Fibroblast of peridontal ligament (primary cell): Measurements from ENCODE around the gene NSUN2.
A peak's percentile ranks its signal among the peaks of the same experiment; 100 is the strongest.

ENCODE experiments used
- DNase-seq: peaks from one replicate; pipeline ENCODE4 v3.0.0-alpha.2; 2010; ENCODE audit errors: extremely low read depth

NSUN2 gene

GRCh38 chr5:6644794-6645241, 12.0 kb upstream of the NSUN2 start:
- DNase-seq = no peak

GRCh38 chr5:6642655-6643054, 9.8 kb upstream of the NSUN2 start:
- no peak for DNase-seq

- DNase-seq = no peak
Measured at GRCh38 chr5:6638236-6638635, 5.4 kb upstream of the NSUN2 start.

GRCh38 chr5:6637590-6637989, 4.7 kb upstream of the NSUN2 start:
- no peak for DNase-seq

GRCh38 chr5:6637022-6637421, 4.2 kb upstream of the NSUN2 start:
- DNase-seq = no peak

- DNase-seq = no peak
Measured at GRCh38 chr5:6636293-6636692, 3.4 kb upstream of the NSUN2 start.

- no peak for DNase-seq
Measured at GRCh38 chr5:6634788-6635430, 2.1 kb upstream of the NSUN2 start.

- DNase-seq = peak; percentile 24
Measured at GRCh38 chr5:6634306-6634705, 1.5 kb upstream of the NSUN2 start.

- peak; percentile 6 for DNase-seq
Measured at GRCh38 chr5:6633469-6634245, 813 bp upstream of the NSUN2 start.

GRCh38 chr5:6632324-6632887, 438 bp downstream of the NSUN2 start:
- DNase-seq = peak; percentile 19

- DNase-seq = no peak
Measured at GRCh38 chr5:6631441-6631840, 1.4 kb downstream of the NSUN2 start.

GRCh38 chr5:6626508-6626907, 6.3 kb downstream of the NSUN2 start:
- DNase-seq = no peak

- no peak for DNase-seq
Measured at GRCh38 chr5:6623941-6624340, 8.9 kb downstream of the NSUN2 start.

GRCh38 chr5:6623228-6623627, 9.6 kb downstream of the NSUN2 start:
- DNase-seq = no peak

- DNase-seq = no peak
Measured at GRCh38 chr5:6616632-6617031, 16.2 kb downstream of the NSUN2 start.

GRCh38 chr5:6615034-6615815, 17.6 kb downstream of the NSUN2 start:
- DNase-seq = peak; percentile 13

GRCh38 chr5:6611334-6612256, 21.2 kb downstream of the NSUN2 start:
- DNase-seq = no peak

GRCh38 chr5:6608016-6608415, 24.8 kb downstream of the NSUN2 start:
- DNase-seq = no peak

- no peak for DNase-seq
Measured at GRCh38 chr5:6607559-6607936, 25.3 kb downstream of the NSUN2 start.

GRCh38 chr5:6606884-6607558, 25.8 kb downstream of the NSUN2 start:
- DNase-seq = no peak

- DNase-seq = no peak
Measured at GRCh38 chr5:6604946-6605345, 27.9 kb downstream of the NSUN2 start.
